Stimulated activated CD4-positive, alpha-beta T cell treated with anti-CD3 and anti-CD28 coated beads, Interleukin-1b, Interleukin-23, amount 100 ng/mL, for 24 hours (primary cell): ENCODE data around the gene ZFYVE26.

ENCODE experiments used
- DNase-seq, 4 experiments: peaks; one replicate each; pipeline ENCODE4 v3.0.0-alpha.2; 2020; ENCODE audit warnings: low read depth in 4 of 4, low spot score in 1 of 4

ZFYVE26 gene

DNA sequence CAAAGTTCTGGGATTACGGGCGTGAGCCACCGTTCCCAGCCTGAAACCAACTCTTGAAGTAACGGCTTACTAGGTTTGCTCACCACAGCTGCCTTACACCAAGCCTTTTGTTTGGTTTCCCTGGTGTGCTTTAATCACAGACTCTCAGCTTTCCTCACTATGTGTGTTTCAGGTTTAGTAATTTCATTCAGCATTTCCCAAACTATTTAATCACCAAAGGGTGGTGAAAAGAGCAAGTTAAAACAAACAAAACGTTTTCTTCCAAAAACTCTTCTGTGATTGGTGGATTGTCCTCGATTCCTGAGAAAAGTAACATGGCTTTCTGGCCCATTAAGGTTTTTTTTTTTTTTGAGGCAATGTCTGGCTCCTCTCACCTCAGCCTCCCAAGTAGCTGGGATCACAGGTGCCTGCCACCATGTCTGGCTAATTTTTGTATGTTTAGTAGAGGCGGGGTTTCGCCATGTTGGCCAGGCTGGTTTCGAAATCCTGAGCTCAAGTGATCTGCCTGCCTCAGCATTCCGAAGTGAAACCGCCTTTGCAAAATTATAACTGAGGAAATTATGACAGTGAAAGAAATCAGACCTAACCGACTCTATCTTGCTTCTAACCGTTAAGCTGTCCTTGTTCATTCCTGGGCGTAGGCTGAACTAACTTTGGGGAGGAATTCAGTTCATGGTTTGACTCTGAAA, 1.5 kb upstream of the ZFYVE26 start:
- DNase-seq: no peak

DNA sequence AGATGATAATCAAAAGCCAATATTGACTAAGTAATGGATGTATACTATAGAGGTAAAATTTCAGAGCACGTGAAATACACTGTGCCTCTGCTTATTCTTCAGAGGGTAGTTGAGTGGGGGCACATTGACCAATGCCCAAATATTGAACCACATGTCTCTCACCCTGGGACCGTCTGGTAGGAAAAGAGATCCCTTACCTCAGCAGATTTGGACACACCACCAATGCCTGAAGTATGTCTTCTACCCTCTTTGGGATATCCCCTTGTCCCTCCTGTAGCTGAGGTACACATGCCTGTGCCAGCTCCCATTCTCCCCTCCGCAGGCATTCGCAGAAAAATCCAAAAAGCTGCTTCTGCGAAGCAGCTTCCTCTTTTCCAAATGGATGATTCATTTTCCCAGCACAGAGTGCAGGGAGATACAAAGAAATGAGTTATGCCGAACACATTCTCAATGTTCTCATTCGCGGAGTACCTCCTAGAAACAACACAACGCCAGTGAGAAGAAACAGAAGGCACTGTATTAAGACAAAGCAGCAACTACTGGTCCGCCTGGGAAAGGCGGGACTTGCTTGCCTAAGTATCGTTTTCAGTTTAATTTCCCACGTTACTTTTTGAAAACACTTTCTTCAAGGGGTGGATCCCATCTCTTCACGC, 691 bp downstream of the ZFYVE26 start:
- no peak for DNase-seq

DNA sequence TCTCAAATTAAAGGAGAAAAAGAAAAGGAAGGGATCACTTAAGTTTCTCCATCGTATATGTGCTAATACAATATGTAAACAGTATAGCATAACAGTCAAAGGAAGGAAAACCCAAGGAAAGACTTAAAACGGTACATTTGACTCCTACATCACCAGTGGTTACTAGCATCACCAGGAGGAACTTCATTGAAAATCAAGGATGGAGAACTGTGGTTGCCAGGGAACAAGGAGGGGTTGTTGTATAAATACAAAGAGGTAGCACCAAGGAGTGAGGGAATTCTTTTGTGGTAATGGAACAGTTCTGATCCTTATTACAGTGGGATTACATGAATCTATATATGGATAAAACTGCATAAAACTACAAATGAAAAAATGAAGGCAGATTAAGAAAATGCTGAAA, 1.6 kb downstream of the ZFYVE26 start:
- DNase-seq: no peak

DNA sequence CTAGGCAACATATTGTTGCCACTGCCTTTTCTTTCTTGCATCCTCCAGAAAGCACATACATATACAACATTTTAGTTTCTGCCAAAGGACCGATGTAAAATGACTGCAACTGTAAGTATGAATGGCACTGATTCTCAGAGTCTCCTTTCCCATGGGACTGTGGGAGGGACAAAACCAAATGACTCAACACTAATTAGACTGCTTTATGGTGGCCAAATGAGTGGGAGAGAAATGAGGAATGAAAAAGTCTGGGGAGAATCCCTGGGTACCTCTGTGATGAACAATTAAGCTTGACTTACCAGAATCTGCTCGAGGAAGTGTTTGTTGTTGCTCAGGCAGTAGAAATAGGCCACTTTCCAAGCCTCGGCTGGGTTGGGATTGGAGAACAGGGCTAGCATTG, 10.1 kb downstream of the ZFYVE26 start:
- no peak for DNase-seq

DNA sequence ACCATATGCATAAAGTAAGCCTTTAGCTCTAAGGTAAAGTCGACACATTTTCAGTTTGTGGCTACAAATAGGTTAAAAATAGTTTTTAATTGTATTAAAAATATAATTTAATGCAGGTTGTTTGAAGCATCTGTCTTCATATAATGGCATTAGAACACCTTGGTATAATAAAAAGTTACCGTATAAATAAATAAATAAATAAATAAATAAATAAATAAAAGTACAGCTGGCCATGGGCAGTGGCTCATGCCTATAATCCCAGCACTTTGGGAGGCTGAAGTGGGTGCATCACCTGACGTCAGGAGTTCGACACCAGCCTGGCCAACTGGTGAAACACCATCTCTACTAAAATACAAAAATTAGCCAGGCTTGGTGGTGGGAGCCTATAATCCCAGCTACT, 15.6 kb downstream of the ZFYVE26 start:
- DNase-seq: no peak

DNA sequence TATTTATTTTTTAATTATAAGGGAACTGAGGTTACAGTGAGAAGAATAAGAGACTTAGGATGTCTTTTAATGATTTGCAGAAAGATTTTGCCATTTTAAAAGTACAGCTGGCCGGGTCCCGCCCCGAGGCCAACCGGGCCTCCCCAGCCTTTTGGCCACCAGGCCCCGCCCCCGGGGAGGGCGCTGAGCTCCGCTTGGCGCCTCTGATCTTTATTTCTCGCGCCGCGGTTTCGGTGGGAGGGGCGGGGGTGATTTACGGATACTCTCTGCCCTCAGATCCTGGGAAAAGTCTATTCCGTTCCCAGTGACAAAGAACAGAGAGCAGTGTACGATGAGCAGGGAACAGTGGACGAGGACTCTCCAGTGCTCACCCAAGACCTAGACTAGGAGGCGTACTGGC, 17.7 kb downstream of the ZFYVE26 start:
- DNase-seq: no peak

DNA sequence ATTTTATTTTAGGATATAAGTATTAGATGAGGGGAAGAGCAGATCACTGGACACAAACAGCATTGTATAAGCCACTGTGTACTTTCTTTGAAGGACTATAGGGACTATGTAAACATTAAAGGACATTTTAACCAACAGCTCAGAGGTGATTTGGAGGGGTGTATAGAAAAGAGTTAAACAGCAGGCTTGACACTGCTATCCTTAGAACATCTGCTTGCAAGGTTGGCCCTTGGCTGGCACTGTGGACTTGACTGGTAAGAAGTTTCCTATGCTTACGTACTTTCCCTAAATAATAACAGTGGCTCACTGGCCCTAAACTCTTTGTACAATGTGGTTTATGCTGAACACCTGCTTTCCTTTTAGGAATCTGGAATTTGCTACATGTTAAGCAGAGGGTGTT, 28.7 kb downstream of the ZFYVE26 start:
- DNase-seq: no peak

DNA sequence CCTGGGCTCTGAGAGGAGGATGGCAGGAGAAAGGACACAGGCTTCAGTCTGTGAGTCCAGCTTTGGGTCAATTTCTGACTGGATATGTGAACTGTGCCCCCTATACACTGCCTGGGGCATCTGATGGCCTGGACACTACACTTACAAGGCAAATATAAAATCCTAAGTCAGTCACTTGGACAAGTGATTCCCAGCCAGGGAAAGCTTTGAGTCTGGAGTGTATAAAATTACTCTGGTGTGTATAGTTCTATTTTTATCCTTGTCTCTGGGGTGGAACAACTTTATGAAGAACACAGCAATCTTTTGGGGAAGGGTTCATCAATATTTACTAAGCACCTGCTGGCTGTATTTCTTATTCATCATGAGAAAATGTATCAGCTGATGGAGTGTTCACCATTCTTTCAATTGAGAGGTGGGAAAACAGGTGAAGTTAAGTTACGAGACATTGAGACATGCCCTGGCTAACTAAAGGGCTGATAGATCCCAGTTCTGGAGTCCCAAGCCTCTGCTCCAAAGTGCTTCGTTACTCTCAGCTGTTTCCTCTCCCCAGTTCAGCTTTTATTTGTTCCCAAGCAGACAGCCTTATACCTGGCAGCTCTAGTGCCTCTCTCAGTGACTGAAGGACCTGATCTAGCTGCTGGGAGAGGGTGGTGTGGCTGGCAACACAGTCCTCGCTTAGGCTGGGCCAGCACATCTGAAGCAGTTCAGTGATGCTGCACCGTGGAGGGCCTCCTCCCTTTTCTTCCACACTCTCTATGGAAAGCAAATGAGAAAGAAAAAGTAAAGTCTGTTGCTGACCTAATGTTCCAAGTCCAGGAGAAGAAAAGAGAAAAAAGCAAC, 30.9 kb downstream of the ZFYVE26 start:
- no peak for DNase-seq

DNA sequence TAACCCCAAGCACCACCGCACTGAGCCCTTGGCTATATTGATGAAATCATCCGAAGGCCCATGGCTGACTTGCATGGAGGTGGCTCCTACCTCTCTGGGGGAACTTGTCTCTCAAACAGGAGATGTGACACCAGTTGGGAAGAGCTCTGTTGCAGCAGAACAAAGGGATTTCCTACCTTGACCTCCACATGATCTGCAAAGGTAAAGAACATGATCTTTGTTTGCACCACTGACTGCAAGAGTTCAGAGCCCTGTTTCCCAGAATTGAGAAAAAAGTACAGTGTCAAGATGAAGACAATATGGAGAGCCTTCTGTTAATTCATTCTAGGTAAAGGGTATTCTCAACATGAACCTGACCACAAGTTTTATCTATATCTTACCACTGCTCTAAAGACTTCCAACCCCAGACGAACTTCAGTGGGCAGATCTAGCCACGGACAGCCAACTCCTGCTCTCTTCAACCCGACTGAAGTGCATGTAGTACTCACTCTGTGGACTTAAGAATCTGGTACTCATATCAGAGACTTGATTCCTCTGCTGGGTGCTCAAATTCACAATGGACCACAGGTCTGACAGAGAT, 32.1 kb downstream of the ZFYVE26 start:
- DNase-seq: no peak

DNA sequence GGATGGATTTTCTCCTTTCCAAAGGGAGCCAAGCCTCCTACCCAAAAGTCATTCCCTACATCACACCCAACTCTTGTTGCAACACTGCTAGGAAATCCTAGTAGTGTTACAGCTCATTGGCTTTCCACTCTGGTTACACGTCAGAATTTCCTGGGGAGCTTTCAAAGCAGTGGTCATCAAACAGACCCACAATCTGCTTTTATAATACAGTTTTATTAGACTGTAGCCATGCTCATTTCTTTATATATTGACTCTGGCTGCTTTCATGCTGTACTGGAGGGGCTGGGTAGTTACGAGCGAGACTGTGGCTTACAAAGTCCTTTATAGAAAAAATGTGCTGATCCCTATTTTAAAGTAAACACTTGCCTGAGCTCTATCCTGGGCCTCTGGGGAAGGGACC, 34.3 kb downstream of the ZFYVE26 start:
- DNase-seq: no peak

DNA sequence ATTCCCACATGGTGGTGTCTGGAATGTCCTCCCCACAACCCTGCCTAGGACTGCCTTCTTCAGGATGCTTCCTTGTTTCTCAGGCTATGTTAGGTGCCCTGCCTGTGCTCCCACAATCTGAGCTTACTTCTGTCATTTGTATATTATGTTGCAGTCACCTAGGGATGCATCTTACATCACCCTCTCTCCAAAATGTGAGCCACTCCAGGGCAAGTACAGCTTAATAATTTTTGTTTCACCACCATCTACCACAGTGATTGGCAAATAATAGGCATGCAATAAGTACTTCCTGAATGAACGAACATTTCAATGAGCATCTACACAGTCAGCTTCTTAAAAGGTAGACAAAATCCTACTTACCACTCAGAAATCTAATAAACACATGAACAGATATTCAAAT, 37.6 kb downstream of the ZFYVE26 start:
- DNase-seq: no peak

DNA sequence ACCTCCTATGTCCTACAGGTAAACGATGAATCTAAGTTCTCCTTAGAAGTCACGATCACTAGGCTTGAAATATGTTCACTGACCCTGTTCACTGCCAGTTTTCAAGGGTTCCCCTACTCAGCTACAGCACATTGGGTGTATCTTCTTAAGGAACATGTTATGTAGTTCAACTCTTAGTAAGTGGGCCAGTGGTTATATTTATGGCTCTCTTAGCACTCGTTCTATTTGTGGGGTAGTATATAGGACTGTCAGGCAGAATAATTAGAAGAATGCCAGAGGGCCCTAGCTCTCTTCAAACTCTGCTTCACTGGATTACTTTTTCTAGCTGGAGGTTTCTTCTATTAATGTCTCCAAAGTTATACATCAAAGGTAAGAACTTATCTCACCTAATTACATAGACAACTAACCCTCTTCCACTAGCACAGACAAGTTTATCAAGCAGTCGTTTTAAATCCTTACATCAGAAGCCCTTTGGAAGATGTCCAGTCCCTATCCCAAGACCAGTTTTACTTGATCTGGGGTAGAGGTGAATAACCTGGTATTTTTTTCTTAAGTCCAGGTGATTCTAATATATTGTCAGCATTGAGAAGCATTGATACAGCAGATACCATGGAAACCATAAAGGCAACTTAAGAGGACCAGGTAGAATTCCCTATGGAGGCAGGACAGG, 39.6 kb downstream of the ZFYVE26 start:
- no peak for DNase-seq

DNA sequence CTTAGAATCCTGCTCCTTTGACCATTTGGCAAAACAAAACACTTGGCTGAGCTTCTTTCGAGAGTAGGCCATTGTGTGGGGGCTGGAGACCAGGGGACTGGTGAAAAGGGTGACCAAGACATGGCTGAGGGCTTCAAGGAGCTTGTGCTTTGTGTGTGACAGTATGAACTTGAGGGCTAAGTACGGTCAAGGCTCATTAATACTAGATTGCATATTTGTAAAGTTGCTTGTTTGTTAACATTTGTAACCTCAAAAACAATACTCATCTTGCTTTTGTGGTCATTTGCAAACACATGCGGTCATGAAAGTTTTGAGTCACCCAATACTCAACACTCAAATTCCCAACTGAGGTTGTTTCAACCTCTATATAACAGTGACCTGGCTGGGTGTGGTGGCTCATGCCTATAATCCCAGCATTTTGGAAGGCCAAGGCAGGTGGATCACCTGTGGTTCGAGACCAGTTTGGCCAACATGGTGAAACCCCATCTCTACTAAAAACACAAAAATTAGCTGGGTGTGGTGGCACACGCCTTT, 42.5 kb downstream of the ZFYVE26 start:
- DNase-seq: no peak

DNA sequence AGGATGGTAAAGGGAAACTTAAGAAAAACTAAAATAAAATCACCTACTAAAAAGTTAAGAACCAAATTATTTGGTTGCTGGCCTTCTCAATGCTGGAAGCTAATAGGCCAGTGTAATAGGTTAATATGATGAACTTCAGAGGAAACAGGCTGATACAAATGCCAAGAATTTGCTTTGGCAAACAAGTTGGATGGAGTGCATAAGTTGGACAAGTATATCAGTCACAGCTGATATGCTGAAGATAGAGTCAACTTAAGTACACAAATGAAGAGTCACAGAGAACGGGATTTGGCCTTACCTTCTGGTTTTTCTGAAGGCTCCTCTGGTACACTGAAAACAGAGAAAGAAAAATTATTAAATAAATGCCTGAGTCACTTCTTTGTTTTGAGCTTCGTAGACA, 48.2 kb downstream of the ZFYVE26 start:
- no peak for DNase-seq

DNA sequence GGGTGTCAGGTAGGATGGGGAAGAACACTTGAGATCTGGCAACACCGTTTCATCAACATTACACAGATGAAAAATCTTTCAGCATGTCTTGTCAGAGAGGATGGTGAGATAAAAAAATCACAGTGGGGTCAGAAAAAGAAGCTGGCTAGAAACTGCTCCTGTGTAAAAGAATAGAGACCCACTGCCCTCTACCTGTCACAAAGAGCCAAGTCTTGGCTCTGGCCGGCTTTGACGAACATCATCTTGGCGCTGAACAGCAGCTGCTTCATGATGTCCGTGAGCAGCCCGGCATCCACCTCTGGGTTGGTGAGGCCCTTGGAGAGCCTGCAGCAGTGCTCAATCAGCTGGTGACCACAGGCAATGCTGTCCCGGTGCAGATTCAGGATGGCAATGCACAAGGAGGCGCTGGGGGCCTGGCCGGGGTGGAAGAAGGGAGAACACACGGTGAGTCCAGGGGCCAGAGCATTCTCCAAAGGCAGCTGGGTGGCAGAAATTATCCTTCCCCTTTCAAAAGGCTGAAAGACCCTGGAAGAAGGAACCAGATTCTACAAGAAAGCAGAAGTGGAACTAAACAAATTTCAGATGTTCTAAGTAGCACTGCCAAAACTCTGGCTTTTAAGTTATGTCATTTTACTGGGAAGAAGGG, 50.2 kb downstream of the ZFYVE26 start:
- no peak for DNase-seq

DNA sequence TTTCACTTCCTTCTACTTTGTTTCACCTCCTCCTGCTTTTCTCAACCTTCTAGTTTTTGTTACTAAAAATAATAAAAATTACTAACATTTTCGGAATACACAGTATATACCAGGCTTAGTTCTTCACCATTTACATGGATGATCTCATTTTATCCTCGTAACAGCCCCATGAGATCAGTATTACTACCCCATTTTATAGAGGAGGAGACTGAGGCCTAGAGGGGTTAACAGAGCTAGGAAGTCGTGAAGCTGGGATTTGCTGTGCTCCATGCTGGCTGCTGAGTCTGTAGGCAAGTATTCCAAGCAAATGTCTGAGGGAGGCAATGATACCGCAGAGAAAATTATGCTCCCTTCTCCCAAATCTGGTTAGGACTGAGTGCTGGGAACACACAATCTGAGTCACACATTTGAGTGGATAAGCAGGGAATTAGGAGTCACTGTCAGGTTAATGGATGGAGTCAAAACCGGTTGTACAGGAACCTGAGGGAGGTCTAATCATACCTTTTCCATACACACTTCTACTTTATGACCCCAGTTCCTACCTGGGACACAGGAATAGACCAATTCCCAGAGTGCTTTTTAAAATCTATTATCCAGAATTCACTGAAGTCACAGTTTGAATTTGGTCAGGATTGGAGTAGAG, 51.1 kb downstream of the ZFYVE26 start:
- no peak for DNase-seq

DNA sequence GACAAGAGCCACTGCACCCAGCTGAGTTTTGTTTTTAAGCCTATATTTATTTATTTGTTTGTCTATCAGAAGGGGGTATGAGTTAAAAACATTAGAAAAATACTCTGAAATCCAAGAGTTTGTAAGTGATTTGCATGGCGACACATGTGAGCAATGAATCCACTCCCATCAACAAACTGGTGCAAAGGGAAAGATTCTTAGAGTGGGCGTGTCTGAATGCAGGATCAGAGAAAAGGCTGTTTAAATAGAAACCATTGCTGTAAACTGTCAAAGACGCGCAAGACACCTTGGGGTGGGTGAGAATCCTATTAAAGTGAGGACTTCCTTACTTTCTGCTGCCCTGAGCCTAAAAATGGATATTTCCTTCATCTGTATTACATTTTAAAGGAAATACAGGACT, 51.9 kb downstream of the ZFYVE26 start:
- DNase-seq: no peak

DNA sequence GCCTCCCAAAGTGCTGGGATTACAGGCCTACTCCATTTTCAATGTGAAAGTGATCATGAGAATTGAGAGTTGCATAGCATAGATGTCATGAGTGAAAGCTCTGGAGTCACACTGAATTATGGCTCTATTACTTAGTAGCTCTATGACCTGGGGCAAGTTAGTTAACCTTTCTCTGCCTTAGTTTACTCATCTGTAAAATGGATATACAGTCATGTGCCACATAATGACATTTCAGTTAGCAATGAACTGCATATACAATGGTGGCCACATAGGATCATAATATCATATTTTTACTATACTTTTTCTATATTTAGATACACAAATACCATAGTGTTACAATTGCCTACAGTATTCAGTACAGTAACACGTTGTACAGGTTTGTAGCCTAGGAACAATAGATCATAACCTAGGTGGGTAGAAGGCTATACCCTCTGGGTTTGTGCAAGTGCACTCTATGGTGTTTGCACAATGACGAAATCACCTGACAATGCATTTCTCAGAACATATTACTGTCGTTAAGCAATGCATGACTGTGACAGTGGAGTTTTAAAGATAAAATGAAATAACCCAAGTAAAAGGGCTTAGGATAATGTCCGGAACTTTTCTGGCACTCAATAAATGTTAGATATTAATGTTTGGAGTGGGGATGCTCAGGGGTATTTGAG, 53.1 kb downstream of the ZFYVE26 start:
- DNase-seq: no peak

DNA sequence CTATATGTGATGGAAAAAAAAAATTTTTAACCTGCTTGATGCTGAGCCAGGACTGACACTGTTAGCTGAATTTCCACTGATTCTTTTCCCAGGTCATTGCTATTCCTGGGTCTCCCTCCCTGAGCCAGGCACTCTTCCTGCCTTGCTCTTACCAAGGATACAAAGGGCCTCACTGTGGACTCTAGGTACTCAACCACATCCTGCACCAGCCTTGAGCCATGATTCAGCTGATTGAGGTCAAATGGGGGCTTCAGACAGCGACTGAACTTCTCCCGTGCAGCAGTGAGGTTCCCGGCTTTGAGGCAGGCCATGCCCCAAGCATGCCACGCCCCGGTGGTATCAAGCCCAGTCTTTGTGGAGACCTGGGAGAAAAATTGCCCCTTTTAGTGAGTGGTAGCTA, 54.3 kb downstream of the ZFYVE26 start:
- no peak for DNase-seq

DNA sequence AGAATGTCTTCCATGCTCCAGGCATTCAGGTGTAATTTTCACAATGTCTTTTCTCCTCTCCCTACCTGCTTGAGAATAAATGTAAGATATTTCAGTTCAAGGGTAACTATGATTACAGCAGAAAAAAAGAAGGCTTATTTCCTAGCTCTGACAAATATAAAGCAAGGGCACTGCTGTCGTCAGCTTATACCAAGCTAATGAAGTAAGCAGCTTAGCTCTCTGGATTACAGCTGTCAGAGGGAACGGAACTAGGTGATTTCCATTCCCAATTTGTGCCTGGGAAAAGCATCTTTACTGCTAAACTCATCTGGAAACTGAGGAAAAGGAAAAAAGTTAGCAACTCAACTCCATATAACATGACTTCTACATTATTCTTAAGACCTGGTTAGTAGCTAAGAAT, 56.5 kb downstream of the ZFYVE26 start:
- no peak for DNase-seq
